Thoracic aorta (tissue), 2 donors: ENCODE results near the gene OR2D2. TPM values are rescaled to one million over a fixed set of nuclear protein-coding genes. Genes with fewer than 3 reads are reported as not detected.

Experiments
- ATAC-seq: fragments of 150-250 bp; one replicate; pipeline ENCODE4 v1.8.0; 2017; ENCODE audit warnings: low read depth; ENCODE audit not compliant: insufficient number of reproducible peaks, low FRiP score
- DNase-seq: peaks from one replicate; pipeline ENCODE4 v3.0.0-alpha.2; 2020; ENCODE audit warnings: low spot score
- H3K27ac ChIP-seq, 2 donors: fragments of 200-600 bp; sonication (generic); 1 replicate in 1 of 2; 2 replicates in 1 of 2; pipeline ENCODE4 v1.5.1; 2016; ENCODE audit warnings: mild to moderate bottlenecking in 2 of 2, moderate library complexity in 2 of 2
- H3K27me3 ChIP-seq: fragments of 200-600 bp; sonication (generic); replicated peaks from 2 replicates; pipeline ENCODE4 v1.6.0; 2016; ENCODE audit warnings: mild to moderate bottlenecking; ENCODE audit not compliant: insufficient read depth
- H3K36me3 ChIP-seq: fragments of 200-600 bp; sonication (generic); one replicate; pipeline ENCODE4 v1.5.1; 2016
- H3K4me1 ChIP-seq, 2 donors: fragments of 200-600 bp; sonication (generic); 1 replicate in 1 of 2; 2 replicates in 1 of 2; pipeline versions ENCODE4 v1.5.1 to v1.6.0; 2016; ENCODE audit warnings: low read depth in 2 of 2, mild to moderate bottlenecking in 1 of 2; ENCODE audit not compliant: control insufficient read depth in 1 of 2
- H3K4me3 ChIP-seq: fragments of 200-600 bp; sonication (generic); 2 replicates; pipeline ENCODE4 v1.5.1; 2016; ENCODE audit warnings: mild to moderate bottlenecking
- H3K9me3 ChIP-seq: fragments of 200-600 bp; sonication (generic); 2 replicates; pipeline ENCODE4 v1.5.1; 2016
- CTCF ChIP-seq: fragments of 200-600 bp; sonication (generic); IDR thresholded peaks from one replicate; pipeline ENCODE4 v1.5.1; 2019; ENCODE audit warnings: antibody characterized with exemption
- total RNA-seq, 2 donors: library from RNA; depleted of rRNA; stranded (reverse); fragments of >200 nt; gene quantifications; one replicate each; pipeline versions ENCODE4 v1.1.0 to v1.2.3, GENCODE V29; 2016

Gene OR2D2
- total RNA-seq, 2 donors from 2014 or later: 1.3 TPM; not detected in 1

GRCh38 chr11:6927030-6927617, 34.8 kb upstream of the OR2D2 start:
- H3K4me3 ChIP-seq: peak overlapping the region; percentile 80
- H3K9me3 ChIP-seq: no peaks in the 10 kb centered on the region
- H3K4me1 ChIP-seq: peaks cover 0 to 6% of the 10 kb centered on the region in 2 donors
- H3K36me3 ChIP-seq: no peaks in the 10 kb centered on the region
- no peak for DNase-seq
- H3K27ac ChIP-seq: no peak overlapping the region
- ATAC-seq: no peak
- no peaks in the 10 kb centered on the region for H3K27me3 ChIP-seq
- TF ChIP-seq CTCF: no peak

DNA sequence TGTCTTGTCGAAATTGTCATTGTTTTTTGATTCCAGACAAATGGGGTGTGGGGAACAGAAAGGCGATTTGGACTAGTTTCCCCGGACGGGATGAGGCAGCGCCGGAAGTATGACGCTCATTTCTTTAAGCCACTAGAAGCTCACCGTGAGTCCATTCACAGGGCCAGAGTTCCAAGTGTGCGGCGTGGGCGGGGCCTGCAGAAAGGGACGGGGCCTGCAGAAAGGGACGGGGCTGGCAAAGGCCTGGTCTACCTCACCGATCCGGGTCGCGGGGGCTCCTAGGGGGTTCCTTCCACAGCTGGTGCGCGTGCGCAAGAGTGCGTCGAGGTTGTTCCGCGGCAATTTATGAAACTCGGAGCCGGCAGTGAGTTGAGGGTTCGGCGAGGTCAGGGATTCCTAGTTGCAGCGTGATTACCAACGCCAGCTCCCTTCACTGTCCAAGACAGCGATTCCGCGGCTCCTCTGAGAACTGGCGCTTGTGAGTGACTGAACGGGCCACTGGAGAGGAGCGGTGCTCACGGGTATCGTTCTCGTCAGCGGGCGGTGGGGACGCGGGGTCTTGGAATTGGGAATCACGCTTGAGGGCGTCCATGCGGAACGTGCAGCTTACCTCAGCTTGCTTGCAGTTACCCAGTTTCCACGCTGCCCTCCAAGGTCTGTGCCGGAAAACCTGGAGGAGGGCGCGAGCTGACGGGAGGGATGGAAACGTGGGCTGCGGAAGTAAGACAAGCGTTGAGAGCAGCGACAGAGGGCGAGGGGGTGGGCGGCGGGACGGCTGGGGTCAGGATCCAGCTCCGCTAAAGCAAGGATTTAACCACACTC, 34.1 kb upstream of the OR2D2 start, which contains the start of gene ZNF215:
Gene ZNF215, plus strand, starts transcription at position 219 of the 822 bp plus-strand sequence. CDS start 5,847 bp downstream, outside the sequence.
- no peaks in the 10 kb centered on the region for H3K9me3 ChIP-seq
- H3K4me1 ChIP-seq: peaks cover 0 to 6% of the 10 kb centered on the region in 2 donors
- DNase-seq (peak; percentile 41), ATAC-seq (no peak)
- peak within 1 kb of the TSS in 1 of 2 donors; percentile 11 for H3K27ac ChIP-seq
- no peak for TF ChIP-seq CTCF
- H3K4me3 ChIP-seq: peak within 1 kb of the TSS; percentile 80
- no peaks in the 10 kb centered on the region for H3K36me3 ChIP-seq
- no peaks in the 10 kb centered on the region for H3K27me3 ChIP-seq

DNA sequence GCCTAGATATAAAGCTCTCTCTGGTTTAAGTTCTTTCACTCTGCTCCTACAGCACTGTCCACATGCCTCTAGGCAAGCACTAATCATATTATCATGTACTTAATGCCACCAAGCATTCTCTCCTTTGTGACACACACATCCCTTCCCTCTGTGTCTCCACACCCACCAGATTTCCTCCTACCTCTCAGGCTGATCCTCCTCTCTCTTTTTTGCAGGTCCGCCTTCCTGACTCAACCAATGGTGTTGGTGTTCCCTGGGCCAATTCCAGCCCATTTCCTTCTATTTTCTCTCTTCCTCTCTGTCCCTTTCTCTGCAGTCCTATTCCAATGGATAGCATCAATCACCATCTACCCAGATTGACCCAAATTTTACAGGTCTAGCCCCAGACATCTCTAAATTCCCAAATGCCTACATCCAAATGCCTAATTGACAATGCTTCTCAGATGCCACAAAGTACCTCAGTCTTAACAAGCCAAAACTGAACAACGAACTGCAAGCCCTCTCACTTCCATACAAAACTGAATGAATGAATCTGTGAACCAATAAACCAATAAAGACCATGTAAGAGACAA, 33.4 kb upstream of the OR2D2 start:
- Histone ChIP-seq H3K27ac (no peak overlapping the region), H3K36me3 (no peaks in the 10 kb centered on the region), H3K4me1 (peaks cover 0 to 6% of the 10 kb centered on the region in 2 donors), H3K9me3 (no peaks in the 10 kb centered on the region), H3K4me3 (peak overlapping the region; percentile 80), H3K27me3 (no peaks in the 10 kb centered on the region)
- no peak for ATAC-seq
- no peak for TF ChIP-seq CTCF
- DNase-seq: no peak

- Histone ChIP-seq H3K9me3 (no peaks in the 10 kb centered on the region), H3K4me3 (no peak overlapping the region), H3K36me3 (no peaks in the 10 kb centered on the region), H3K27me3 (no peaks in the 10 kb centered on the region), H3K4me1 (peaks cover 0 to 6% of the 10 kb centered on the region in 2 donors), H3K27ac (no peak overlapping the region)
- ATAC-seq: no peak
- DNase-seq: no peak
- no peak for TF ChIP-seq CTCF
Measured at GRCh38 chr11:6925007-6925577, 32.8 kb upstream of the OR2D2 start.

- ATAC-seq (no peak), DNase-seq (no peak)
- Histone ChIP-seq H3K27ac (no peak within 1 kb of the TSS), H3K9me3 (no peaks in the 10 kb centered on the region), H3K4me3 (no peak within 1 kb of the TSS), H3K36me3 (no peaks in the 10 kb centered on the region), H3K27me3 (no peaks in the 10 kb centered on the region), H3K4me1 (no peaks in the 10 kb centered on the region)
- TF ChIP-seq CTCF: no peak
Measured at GRCh38 chr11:6920702-6921101, 28.4 kb upstream of the OR2D2 start, which contains the start of gene OR2D3. TSS of gene OR2D3 (plus strand) at chr11:6921002. CDS start at chr11:6921002, 0 bp downstream.
